CD4-positive, alpha-beta T cell treated with Interleukin-4 for 1 hour (primary cell): ENCODE results near the gene PHLPP2.
"Not testable (repeated sequence)": the region's sequence is repeated elsewhere in the genome, so short reads cannot be mapped to it uniquely, and the experiment has no call there.

Source experiments
- DNase-seq, 2 donors: peaks; one replicate each; pipeline ENCODE4 v3.0.0-alpha.2; 2020 to 2022

Gene PHLPP2

DNA sequence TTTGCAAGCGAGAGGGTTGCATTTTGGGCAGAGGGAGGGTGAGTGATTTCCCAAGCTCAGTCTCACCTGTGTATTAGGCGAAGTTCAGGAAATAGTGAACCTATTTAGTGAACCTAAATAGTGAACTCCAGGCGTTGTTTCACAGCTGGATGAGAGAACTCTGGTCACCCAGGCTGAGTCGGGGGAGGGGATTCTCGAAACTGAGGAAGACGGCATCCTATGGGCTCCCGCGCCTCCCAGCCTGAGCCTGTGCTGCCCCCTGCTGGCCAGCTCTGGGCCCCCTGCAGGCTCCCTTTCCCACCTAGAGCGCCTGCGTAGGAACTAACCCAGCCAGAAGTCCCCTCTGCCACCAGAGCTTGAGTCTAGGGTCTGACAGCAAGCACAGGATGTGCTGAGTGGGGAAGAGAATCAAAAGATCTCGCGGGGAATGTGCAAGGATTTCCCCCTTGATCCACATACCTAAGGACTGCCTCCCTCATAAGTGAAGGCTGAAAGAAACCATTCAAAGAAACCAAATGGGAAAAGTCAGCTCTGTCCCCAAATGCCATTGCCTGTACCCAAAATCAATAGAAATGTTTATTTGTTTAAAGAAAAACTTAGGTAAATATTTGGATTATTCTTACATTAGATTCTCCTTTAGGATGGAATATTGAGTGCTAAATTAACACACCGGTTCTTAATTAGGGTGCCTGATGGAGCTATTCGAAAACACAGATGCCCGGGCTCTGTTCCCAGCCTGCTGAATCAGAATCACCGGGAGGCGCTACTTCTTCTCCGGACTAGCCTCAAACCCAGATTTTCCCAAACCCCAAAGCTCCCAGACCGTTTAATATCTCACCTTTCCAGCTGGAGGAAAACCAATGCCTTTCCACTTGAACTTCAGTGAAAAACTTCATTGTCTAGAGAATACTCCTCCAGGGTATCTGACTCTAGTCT, 113.3 kb downstream of the PHLPP2 start:
- DNase-seq: peak; percentile 69 to 76

- DNase-seq: no peak
Observed at GRCh38 chr16:71610447-71610846, 114.1 kb downstream of the PHLPP2 start.

DNA sequence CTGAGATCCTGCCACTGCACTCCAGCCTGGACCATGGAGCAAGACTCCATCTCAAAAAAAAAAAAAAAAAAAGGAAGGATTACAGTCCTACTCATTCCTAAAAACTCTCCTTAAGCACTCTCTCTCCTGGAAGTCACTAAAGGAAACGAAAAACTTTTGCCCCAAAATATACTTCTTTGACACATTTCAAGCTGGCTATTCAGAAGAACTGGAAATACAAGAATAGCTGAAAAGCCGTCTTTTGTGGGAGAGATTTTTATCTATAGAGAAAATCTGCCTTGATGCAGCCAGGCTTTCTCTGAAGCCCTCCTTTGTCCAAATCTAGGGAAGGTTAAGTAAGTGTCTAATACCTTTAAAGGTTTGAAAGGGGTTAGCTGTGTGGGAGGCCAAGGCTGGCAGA, 115.4 kb downstream of the PHLPP2 start:
- DNase-seq: no peak

GRCh38 chr16:71600822-71601221, 123.7 kb downstream of the PHLPP2 start:
- DNase-seq: no peak

DNA sequence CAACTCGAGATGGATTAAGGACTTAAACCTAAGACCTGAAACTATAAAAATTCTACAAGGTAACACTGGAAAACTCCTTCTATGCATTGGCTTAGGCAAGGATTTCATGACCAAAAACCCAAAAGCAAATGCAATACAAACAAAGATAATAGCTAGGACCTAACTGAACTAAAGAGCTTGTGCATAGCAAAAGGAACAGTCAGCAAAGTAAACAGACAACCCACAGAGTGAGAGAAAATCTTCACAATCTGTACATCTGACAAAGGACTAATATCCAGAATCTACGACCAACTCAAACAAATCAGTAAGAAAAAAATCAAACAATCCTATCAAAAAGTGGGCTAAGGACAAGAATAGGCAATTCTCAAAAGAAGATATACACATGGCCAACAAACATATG, 126.1 kb downstream of the PHLPP2 start:
- DNase-seq: not testable (repeated sequence)

GRCh38 chr16:71595340-71595826, 129.1 kb downstream of the PHLPP2 start:
- DNase-seq: not testable (repeated sequence)
